ENCODE results near the gene S100A6.
"Not testable (repeated sequence)": the region's sequence is repeated elsewhere in the genome, so short reads cannot be mapped to it uniquely, and the experiment has no call there.

S100A6 gene

DNA sequence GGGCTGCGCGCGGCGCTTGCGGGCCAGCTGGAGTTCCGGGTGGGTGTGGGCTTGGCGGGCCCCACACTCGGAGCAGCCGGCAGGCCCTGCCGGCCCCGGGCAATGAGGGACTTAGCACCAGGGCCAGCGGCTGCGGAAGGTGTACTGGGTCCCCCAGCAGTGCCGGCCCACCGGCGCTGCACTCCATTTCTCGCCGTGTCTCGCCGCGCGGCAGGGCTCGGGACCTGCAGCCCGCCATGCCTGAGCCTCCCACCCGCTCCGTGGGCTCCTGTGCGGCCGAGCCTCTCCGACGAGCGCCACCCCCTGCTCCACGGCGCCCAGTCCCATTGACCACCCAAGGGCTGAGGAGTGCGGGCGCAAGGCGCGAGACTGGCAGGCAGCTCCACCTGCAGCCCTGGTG, 14.0 kb downstream of the S100A6 start:
- H3K9me3 ChIP-seq (ENCODE audit: control insufficient read depth in 5 of 5, low read length in 5 of 5); H3K27ac ChIP-seq (ENCODE audit: low read depth, low read length); H3K27me3 ChIP-seq (ENCODE audit: control insufficient read depth in 5 of 5, insufficient read depth in 4 of 5, low read length in 5 of 5); H3K4me1 ChIP-seq (ENCODE audit: control insufficient read depth in 5 of 5, insufficient read depth in 5 of 5, low read length in 5 of 5); H3K9ac ChIP-seq (ENCODE audit: low read length in 5 of 5); H3K4me3 ChIP-seq (ENCODE audit: low read depth in 1 of 5, low read length in 5 of 5); H3K36me3 ChIP-seq (ENCODE audit: control insufficient read depth in 5 of 5, insufficient read depth in 5 of 5, low read length in 5 of 5): not testable (repeated sequence)

DNA sequence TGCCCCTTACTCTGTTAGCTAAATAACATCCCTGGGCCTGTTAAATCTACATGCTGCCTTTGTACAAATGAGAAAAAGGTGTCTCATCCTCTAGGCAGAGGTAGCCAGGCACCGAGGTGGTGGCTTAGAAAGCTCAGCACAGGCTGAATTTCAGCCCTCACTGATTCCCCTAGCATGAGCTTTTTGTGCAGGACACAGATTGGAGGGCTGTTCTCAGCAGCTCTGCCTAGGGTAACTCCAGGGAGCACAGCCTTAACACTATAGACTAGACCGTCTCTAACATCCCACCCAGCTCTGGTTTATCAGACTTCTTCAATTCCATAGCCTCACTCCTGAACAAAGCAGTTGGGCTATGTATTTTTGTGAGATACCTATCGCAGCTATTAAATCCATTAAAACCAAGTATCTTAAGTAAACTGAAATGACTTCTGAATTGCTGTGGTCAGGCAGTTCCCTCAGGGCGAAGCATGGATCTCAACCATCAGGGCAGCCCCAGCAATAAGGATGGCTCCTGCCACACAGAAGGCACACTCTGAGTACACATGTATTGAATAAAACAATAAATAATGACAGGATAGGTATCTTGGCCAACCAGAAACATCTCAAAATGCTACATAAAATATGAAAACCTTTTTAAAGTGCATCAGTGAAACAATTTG, 14.8 kb downstream of the S100A6 start:
- H3K9ac ChIP-seq (ENCODE audit: low read length in 5 of 5) = no peak overlapping the region
- H3K4me1 ChIP-seq (ENCODE audit: control insufficient read depth in 5 of 5, insufficient read depth in 5 of 5, low read length in 5 of 5) = peaks cover 0 to 3% (median 1%) of the 10 kb centered on the region in 5 donors
- no peak overlapping the region for H3K4me3 ChIP-seq (ENCODE audit: low read depth in 1 of 5, low read length in 5 of 5)
- H3K27ac ChIP-seq (ENCODE audit: low read depth, low read length) = no peak overlapping the region
- no peaks in the 10 kb centered on the region for H3K27me3 ChIP-seq (ENCODE audit: control insufficient read depth in 5 of 5, insufficient read depth in 4 of 5, low read length in 5 of 5)
- no peaks in the 10 kb centered on the region for H3K9me3 ChIP-seq (ENCODE audit: control insufficient read depth in 5 of 5, low read length in 5 of 5)
- no peaks in the 10 kb centered on the region for H3K36me3 ChIP-seq (ENCODE audit: control insufficient read depth in 5 of 5, insufficient read depth in 5 of 5, low read length in 5 of 5)

DNA sequence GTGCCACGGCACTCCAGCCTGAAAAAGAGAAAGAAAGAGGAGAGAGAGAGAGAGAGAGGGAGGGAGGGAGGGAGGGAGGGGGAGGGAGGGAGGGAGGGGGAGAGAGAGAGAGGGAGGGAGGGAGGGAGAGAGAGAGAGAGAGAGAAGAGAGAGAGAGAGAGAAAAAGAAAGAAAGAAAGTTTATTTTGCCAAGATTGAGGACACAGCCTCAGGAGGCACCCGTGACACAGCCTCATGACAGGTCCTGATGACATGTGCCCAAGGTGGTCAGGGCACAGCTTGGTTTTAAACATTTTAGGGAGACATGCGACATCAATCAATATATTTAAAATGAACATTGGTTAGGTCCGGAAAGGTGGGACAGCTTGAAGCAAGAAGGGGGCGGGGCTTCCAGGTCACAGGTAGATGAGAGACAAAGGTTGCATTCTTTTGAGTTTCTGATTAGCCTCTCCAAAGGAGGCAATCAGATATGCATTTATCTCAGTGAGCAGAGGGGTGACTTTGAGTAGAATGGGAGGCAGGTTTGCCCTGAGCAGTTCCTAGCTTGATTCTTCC, 15.6 kb downstream of the S100A6 start:
- H3K27ac ChIP-seq (ENCODE audit: low read depth, low read length); H3K9ac ChIP-seq (ENCODE audit: low read length in 5 of 5); H3K9me3 ChIP-seq (ENCODE audit: control insufficient read depth in 5 of 5, low read length in 5 of 5); H3K4me3 ChIP-seq (ENCODE audit: low read depth in 1 of 5, low read length in 5 of 5); H3K27me3 ChIP-seq (ENCODE audit: control insufficient read depth in 5 of 5, insufficient read depth in 4 of 5, low read length in 5 of 5); H3K36me3 ChIP-seq (ENCODE audit: control insufficient read depth in 5 of 5, insufficient read depth in 5 of 5, low read length in 5 of 5): not testable (repeated sequence)
- H3K4me1 ChIP-seq (ENCODE audit: control insufficient read depth in 5 of 5, insufficient read depth in 5 of 5, low read length in 5 of 5) = peaks cover 0 to 10% (median 0%) of the 10 kb centered on the region in 5 donors

DNA sequence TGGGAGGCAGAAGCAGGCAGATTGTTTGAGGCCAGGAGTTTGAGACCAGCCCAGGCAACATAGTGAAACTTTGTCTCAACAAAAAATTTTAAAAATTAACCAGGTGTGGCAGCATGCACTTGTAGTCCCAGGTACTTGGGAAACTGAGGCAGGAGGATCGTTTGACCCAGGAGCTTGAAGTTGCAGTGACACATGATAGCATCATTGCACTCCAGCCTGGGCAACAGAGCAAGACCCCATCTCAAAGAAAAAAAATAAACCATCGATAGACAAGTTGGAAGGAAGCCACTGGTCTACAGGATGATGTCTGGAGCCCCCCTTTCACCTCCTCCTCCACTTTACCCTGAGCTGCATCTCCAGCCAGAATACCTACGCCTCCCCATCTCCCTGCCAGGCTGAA, 16.5 kb downstream of the S100A6 start:
- Histone ChIP-seq H3K9ac (ENCODE audit: low read length in 5 of 5) (no peak overlapping the region), H3K4me3 (ENCODE audit: low read depth in 1 of 5, low read length in 5 of 5) (no peak overlapping the region), H3K27me3 (ENCODE audit: control insufficient read depth in 5 of 5, insufficient read depth in 4 of 5, low read length in 5 of 5) (no peaks in the 10 kb centered on the region), H3K9me3 (ENCODE audit: control insufficient read depth in 5 of 5, low read length in 5 of 5) (no peaks in the 10 kb centered on the region), H3K4me1 (ENCODE audit: control insufficient read depth in 5 of 5, insufficient read depth in 5 of 5, low read length in 5 of 5) (peaks cover 0 to 11% (median 0%) of the 10 kb centered on the region in 5 donors), H3K36me3 (ENCODE audit: control insufficient read depth in 5 of 5, insufficient read depth in 5 of 5, low read length in 5 of 5) (no peaks in the 10 kb centered on the region), H3K27ac (ENCODE audit: low read depth, low read length) (no peak overlapping the region)

DNA sequence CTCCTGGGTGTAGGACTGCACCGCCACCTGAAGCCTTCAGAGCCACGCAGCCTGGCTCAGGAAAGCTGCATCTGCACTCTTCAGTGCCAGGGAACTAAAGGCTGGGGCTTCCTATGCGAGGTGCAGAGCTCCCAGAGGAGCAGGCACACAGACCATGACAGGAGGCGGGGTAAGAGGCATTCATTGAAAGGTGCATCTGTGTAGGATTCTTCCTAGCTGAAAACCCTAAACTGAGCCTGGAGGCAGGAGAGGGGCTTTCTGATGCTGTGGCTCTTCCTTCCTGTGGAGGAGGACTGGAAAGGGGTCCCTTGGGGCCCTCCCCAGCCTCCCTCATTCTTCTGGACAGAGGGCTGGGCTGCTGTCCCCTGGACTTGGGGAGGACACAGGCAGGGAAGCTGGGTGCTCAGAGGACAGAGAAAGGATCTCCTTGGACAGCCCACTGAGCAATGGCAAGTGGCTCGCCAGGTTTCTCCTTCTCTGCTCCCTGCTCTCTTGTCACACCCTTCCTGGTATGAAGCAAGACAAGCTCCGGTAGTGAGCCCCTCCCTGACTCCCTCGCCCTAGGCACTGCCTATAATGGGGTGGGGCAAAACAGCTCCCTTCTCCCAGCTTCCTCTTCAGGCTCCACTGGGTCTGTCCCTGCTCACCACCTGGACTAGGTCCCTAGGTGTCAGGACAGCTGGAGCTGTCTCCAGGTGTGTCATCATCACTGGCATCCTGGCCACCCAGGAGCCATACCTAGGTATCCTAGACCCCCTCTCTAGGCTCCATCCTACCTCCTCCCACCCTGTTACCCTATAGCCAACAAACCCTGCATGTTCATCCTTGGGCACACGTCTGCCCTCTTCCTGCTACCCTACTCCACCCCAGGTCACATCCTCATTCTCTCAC, 20.0 kb downstream of the S100A6 start:
- H3K9me3 ChIP-seq (ENCODE audit: control insufficient read depth in 5 of 5, low read length in 5 of 5) = no peaks in the 10 kb centered on the region
- H3K27ac ChIP-seq (ENCODE audit: low read depth, low read length) = no peak overlapping the region
- no peaks in the 10 kb centered on the region for H3K27me3 ChIP-seq (ENCODE audit: control insufficient read depth in 5 of 5, insufficient read depth in 4 of 5, low read length in 5 of 5)
- H3K4me1 ChIP-seq (ENCODE audit: control insufficient read depth in 5 of 5, insufficient read depth in 5 of 5, low read length in 5 of 5) = peaks cover 0 to 11% (median 0%) of the 10 kb centered on the region in 5 donors
- no peaks in the 10 kb centered on the region for H3K36me3 ChIP-seq (ENCODE audit: control insufficient read depth in 5 of 5, insufficient read depth in 5 of 5, low read length in 5 of 5)
- H3K4me3 ChIP-seq (ENCODE audit: low read depth in 1 of 5, low read length in 5 of 5) = no peak overlapping the region
- no peak overlapping the region for H3K9ac ChIP-seq (ENCODE audit: low read length in 5 of 5)

DNA sequence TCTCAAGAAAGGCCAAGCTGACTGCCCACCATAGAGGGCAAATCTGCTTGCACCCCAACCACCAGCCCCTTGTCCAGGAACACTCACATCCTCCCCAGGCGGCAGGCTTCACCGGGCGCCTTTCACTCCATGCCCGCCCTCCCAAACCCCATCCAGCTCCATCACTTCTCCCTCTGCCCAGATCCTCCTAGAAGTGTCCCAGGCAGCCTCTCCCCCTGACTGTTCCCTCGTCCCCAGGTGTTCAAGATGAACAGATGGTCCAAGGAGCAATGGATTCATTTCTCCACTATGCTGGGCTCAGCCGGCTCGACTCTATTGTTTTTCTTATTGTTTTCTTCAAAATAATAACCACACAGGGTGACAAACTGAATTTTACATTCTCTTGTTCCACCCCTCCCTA, 22.1 kb downstream of the S100A6 start:
- Histone ChIP-seq H3K4me1 (ENCODE audit: control insufficient read depth in 5 of 5, insufficient read depth in 5 of 5, low read length in 5 of 5) (peaks cover 0 to 11% (median 0%) of the 10 kb centered on the region in 5 donors), H3K27me3 (ENCODE audit: control insufficient read depth in 5 of 5, insufficient read depth in 4 of 5, low read length in 5 of 5) (no peaks in the 10 kb centered on the region), H3K36me3 (ENCODE audit: control insufficient read depth in 5 of 5, insufficient read depth in 5 of 5, low read length in 5 of 5) (no peaks in the 10 kb centered on the region), H3K9ac (ENCODE audit: low read length in 5 of 5) (no peak overlapping the region), H3K4me3 (ENCODE audit: low read depth in 1 of 5, low read length in 5 of 5) (no peak overlapping the region), H3K27ac (ENCODE audit: low read depth, low read length) (no peak overlapping the region), H3K9me3 (ENCODE audit: control insufficient read depth in 5 of 5, low read length in 5 of 5) (no peaks in the 10 kb centered on the region)

DNA sequence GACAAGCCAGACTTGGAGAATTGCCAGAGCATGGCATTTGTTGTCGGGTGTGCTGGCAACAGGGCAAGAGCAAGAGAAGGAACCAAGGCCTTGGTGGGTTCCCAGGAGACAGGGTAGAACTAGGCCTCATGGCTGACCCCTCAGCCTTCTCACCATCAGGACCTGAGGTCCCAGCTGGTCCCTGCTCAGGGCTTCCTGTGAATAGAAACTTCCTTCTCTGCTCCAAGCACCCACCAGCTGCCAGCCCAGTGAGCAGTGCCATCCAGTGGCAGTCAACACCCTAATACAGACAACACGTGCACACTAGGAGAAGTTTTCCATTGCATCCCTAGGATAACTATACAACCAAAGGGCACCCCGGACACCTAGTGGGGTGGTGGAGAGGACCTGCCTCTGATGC, 22.8 kb downstream of the S100A6 start:
- H3K9me3 ChIP-seq (ENCODE audit: control insufficient read depth in 5 of 5, low read length in 5 of 5) = no peaks in the 10 kb centered on the region
- H3K4me3 ChIP-seq (ENCODE audit: low read depth in 1 of 5, low read length in 5 of 5) = no peak overlapping the region
- no peaks in the 10 kb centered on the region for H3K27me3 ChIP-seq (ENCODE audit: control insufficient read depth in 5 of 5, insufficient read depth in 4 of 5, low read length in 5 of 5)
- no peak overlapping the region for H3K9ac ChIP-seq (ENCODE audit: low read length in 5 of 5)
- H3K36me3 ChIP-seq (ENCODE audit: control insufficient read depth in 5 of 5, insufficient read depth in 5 of 5, low read length in 5 of 5) = no peaks in the 10 kb centered on the region
- peaks cover 0 to 11% (median under 1%) of the 10 kb centered on the region in 5 donors for H3K4me1 ChIP-seq (ENCODE audit: control insufficient read depth in 5 of 5, insufficient read depth in 5 of 5, low read length in 5 of 5)
- no peak overlapping the region for H3K27ac ChIP-seq (ENCODE audit: low read depth, low read length)

DNA sequence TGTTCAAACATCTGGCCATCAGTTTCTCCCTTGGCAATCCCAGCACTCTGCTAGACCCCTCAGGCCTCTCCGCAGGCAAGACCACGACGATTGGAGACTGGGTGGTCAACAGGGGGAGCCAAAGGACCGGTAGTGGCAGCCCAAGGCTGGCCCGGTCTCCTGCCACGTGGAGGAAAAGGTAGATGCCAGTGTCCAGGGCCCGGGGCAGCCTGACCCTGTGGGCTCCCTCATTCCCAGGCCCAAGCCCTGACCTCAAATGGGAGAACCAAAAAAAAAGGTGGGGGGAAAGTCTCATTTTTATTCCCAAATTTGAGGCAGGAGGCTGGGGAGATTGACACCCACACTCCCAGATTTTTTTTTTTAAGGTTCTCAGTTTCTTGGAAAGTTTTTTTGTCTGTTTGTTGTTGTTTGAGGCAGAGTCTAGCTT, 24.8 kb downstream of the S100A6 start:
- no peaks in the 10 kb centered on the region for H3K36me3 ChIP-seq (ENCODE audit: control insufficient read depth in 5 of 5, insufficient read depth in 5 of 5, low read length in 5 of 5)
- H3K9ac ChIP-seq (ENCODE audit: low read length in 5 of 5) = no peak overlapping the region
- H3K27me3 ChIP-seq (ENCODE audit: control insufficient read depth in 5 of 5, insufficient read depth in 4 of 5, low read length in 5 of 5) = no peaks in the 10 kb centered on the region
- H3K27ac ChIP-seq (ENCODE audit: low read depth, low read length) = no peak overlapping the region
- peaks cover 7 to 28% (median 19%) of the 10 kb centered on the region in 5 donors for H3K4me1 ChIP-seq (ENCODE audit: control insufficient read depth in 5 of 5, insufficient read depth in 5 of 5, low read length in 5 of 5)
- no peaks in the 10 kb centered on the region for H3K9me3 ChIP-seq (ENCODE audit: control insufficient read depth in 5 of 5, low read length in 5 of 5)
- no peak overlapping the region for H3K4me3 ChIP-seq (ENCODE audit: low read depth in 1 of 5, low read length in 5 of 5)

DNA sequence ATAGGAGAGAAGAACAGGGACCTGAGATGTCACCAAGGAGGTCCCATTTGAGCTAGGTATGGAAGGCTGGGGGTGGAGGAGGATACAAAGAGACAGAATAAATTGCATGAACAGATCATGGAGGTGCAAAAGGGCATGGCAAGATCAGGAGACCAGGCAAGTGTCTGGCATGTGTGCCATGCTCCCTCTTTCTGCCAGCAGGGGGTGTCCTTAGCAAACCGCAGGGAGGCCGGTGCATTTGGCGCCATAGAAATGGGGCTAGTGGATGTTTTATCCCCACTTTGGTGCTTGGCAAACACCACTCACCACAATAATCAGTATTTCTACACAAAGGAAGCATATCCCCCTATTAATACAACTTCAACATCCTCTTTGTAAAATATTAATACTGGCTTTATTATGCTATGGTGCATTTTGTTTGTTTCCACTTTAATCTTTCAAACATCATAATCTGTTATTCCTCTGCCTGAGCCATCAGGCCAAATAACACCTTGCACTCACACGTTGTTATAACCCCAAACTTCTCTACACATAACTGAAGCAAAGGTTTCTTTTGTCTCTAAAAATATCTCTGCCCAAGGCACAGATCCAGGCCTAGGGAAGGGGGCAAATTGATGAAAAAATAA, 25.9 kb downstream of the S100A6 start:
- Histone ChIP-seq H3K4me1 (ENCODE audit: control insufficient read depth in 5 of 5, insufficient read depth in 5 of 5, low read length in 5 of 5) (peaks cover 9 to 26% (median 23%) of the 10 kb centered on the region in 5 donors), H3K27ac (ENCODE audit: low read depth, low read length) (no peak overlapping the region), H3K9me3 (ENCODE audit: control insufficient read depth in 5 of 5, low read length in 5 of 5) (no peaks in the 10 kb centered on the region), H3K36me3 (ENCODE audit: control insufficient read depth in 5 of 5, insufficient read depth in 5 of 5, low read length in 5 of 5) (no peaks in the 10 kb centered on the region), H3K9ac (ENCODE audit: low read length in 5 of 5) (no peak overlapping the region), H3K27me3 (ENCODE audit: control insufficient read depth in 5 of 5, insufficient read depth in 4 of 5, low read length in 5 of 5) (no peaks in the 10 kb centered on the region), H3K4me3 (ENCODE audit: low read depth in 1 of 5, low read length in 5 of 5) (no peak overlapping the region)

DNA sequence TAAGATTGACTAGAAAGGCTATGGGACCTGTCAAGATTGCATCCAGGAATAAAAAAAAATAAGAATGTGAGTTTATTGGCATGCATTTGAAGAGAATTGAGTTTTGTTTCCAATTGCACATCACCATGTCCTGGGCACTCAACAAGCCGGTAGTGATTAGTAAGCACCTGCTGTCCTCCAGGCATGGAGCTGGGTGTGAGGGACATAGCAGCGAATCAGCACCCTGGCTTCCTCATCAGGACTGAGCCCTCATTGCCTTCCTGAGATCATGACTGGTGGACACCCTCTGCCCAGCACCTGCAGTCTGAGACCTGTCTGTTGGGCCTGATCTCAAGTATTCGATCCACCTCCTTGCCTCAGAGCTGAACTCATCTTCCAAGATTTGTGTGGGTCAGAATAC, 26.8 kb downstream of the S100A6 start:
- H3K4me3 ChIP-seq (ENCODE audit: low read depth in 1 of 5, low read length in 5 of 5) = no peak overlapping the region
- no peaks in the 10 kb centered on the region for H3K27me3 ChIP-seq (ENCODE audit: control insufficient read depth in 5 of 5, insufficient read depth in 4 of 5, low read length in 5 of 5)
- no peak overlapping the region for H3K27ac ChIP-seq (ENCODE audit: low read depth, low read length)
- peaks cover 9 to 26% (median 23%) of the 10 kb centered on the region in 5 donors for H3K4me1 ChIP-seq (ENCODE audit: control insufficient read depth in 5 of 5, insufficient read depth in 5 of 5, low read length in 5 of 5)
- H3K9me3 ChIP-seq (ENCODE audit: control insufficient read depth in 5 of 5, low read length in 5 of 5) = no peaks in the 10 kb centered on the region
- H3K36me3 ChIP-seq (ENCODE audit: control insufficient read depth in 5 of 5, insufficient read depth in 5 of 5, low read length in 5 of 5) = no peaks in the 10 kb centered on the region
- H3K9ac ChIP-seq (ENCODE audit: low read length in 5 of 5) = no peak overlapping the region
